22Rv1 (cell line): ENCODE data around the gene GART.
"Not testable (repeated sequence)": the region's sequence is repeated elsewhere in the genome, so short reads cannot be mapped to it uniquely, and the experiment has no call there.

Experiments
- ZFX ChIP-seq: fragments of 450-650 bp; IDR thresholded peaks from 2 replicates; pipeline ENCODE4 v1.6.1; 2017; ENCODE audit warnings: antibody characterized with exemption, borderline replicate concordance
- TF ChIP-seq, protein P1 (sequence below): fragments of 450-650 bp; IDR thresholded peaks from 2 replicates; pipeline ENCODE4 v1.5.1; 2017; ENCODE audit warnings: mild to moderate bottlenecking

GRCh38 chr21:33469183-33469582 lies 72.7 kb downstream of the GART start:
- TF ChIP-seq, protein P1, sequence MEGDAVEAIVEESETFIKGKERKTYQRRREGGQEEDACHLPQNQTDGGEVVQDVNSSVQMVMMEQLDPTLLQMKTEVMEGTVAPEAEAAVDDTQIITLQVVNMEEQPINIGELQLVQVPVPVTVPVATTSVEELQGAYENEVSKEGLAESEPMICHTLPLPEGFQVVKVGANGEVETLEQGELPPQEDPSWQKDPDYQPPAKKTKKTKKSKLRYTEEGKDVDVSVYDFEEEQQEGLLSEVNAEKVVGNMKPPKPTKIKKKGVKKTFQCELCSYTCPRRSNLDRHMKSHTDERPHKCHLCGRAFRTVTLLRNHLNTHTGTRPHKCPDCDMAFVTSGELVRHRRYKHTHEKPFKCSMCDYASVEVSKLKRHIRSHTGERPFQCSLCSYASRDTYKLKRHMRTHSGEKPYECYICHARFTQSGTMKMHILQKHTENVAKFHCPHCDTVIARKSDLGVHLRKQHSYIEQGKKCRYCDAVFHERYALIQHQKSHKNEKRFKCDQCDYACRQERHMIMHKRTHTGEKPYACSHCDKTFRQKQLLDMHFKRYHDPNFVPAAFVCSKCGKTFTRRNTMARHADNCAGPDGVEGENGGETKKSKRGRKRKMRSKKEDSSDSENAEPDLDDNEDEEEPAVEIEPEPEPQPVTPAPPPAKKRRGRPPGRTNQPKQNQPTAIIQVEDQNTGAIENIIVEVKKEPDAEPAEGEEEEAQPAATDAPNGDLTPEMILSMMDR: not testable (repeated sequence)
- not testable (repeated sequence) for TF ChIP-seq ZFX
